K562 (cell line): Measurements from ENCODE around the gene IRF9. TPM values are rescaled to one million over a fixed set of nuclear protein-coding genes. Genes with fewer than 3 reads are reported as not detected.
A peak's percentile ranks its signal among the peaks of the same experiment; 100 is the strongest.

Experiments used
- KDM5B ChIP-seq: fragments of 200-600 bp; sonication (generic); IDR thresholded peaks from 2 replicates; pipeline ENCODE4 v1.6.1; 2012; ENCODE audit warnings: low read depth, mild to moderate bottlenecking, moderate library complexity, low read length, control low read depth, inconsistent platforms; ENCODE audit not compliant: insufficient replicate concordance
- MAX ChIP-seq: sonication (generic); formaldehyde crosslinking; IDR thresholded peaks from 2 replicates; pipeline ENCODE4 v1.9.0; 2022; ENCODE audit warnings: mild to moderate bottlenecking, missing genetic modification reagents
- PURB ChIP-seq: sonication (generic); formaldehyde crosslinking; IDR thresholded peaks from 2 replicates; pipeline ENCODE4 v1.9.0; 2021; ENCODE audit warnings: low read depth, mild to moderate bottlenecking, missing genetic modification reagents
- RAD21 ChIP-seq, 2 experiments: fragments of 250-450 bp in 1 of 2; fragments of 450-650 bp in 1 of 2; sonication (Bioruptor Pico) in 1 of 2; formaldehyde crosslinking in 1 of 2; IDR thresholded peaks in 1 of 2; conservative IDR thresholded peaks in 1 of 2; 2 replicates each; pipeline versions ENCODE4 v1.4.0 to v1.8.0; 2020 to 2022; ENCODE audit warnings: mild to moderate bottlenecking in 2 of 2, moderate library complexity in 1 of 2
- RB1 ChIP-seq: fragments of 450-650 bp; IDR thresholded peaks from 2 replicates; pipeline ENCODE4 v1.6.1; 2017; ENCODE audit warnings: low read depth, mild to moderate bottlenecking
- SIN3A ChIP-seq, 2 experiments: fragments of 150-350 bp in 1 of 2; IDR thresholded peaks; 2 replicates each; pipeline ENCODE4 v1.6.1; 2011 to 2016; ENCODE audit warnings: borderline replicate concordance in 2 of 2, low read depth in 2 of 2, low read length in 2 of 2, mild to moderate bottlenecking in 2 of 2, moderate library complexity in 2 of 2; ENCODE audit not compliant: control insufficient read depth in 1 of 2
- XRCC3 ChIP-seq: fragments of 450-650 bp; IDR thresholded peaks from 2 replicates; pipeline ENCODE4 v1.6.1; 2017; ENCODE audit warnings: mild to moderate bottlenecking, moderate library complexity
- ZNF445 ChIP-seq: fragments of 250-450 bp; sonication (Bioruptor Pico); IDR thresholded peaks from 2 replicates; pipeline ENCODE4 v1.4.0; 2020; ENCODE audit warnings: low read depth, mild to moderate bottlenecking, moderate library complexity
- polyA plus RNA-seq, 8 experiments: library from polyadenylated mRNA; depleted of rRNA in 4 of 8; stranded (reverse) in 5 of 8; unstranded in 3 of 8; fragments of >200 nt; fragmentation: Nextera tagmentation in 2 of 8; fragmentation: Illumina TruSeq in 1 of 8; extraction: Ambion mirVana in 2 of 8; extraction: Trizol in 1 of 8; gene quantifications; 2 replicates each; pipeline versions ENCODE4 v1.2.1 to v1.2.3, GENCODE V29; 2011 to 2014; ENCODE audit warnings: inconsistent platforms in 1 of 8, missing spikeins in 1 of 8
- total RNA-seq, 7 experiments: library from RNA; depleted of rRNA in 6 of 7; stranded (reverse); fragments of >200 nt in 6 of 7; fragmentation: Illumina TruSeq in 2 of 7; extraction: Trizol in 2 of 7; gene quantifications; 2 replicates each; pipeline versions ENCODE4 v1.2.1 to v1.2.3, GENCODE V29; 2011 to 2021; ENCODE audit warnings: low replicate concordance in 1 of 7
- TF ChIP-seq, protein P1 (sequence below): fragments of 450-650 bp; formaldehyde crosslinking; IDR thresholded peaks from 2 replicates; pipeline ENCODE4 v1.4.0; 2020; ENCODE audit warnings: mild to moderate bottlenecking, mixed read lengths
- TF ChIP-seq, protein P2 (sequence below): fragments of 250-450 bp; sonication (Bioruptor Pico); IDR thresholded peaks from 2 replicates; pipeline ENCODE4 v1.4.0; 2020; ENCODE audit warnings: mild to moderate bottlenecking, moderate library complexity
- TF ChIP-seq, protein P3 (sequence below): fragments of 450-650 bp; IDR thresholded peaks from 2 replicates; pipeline ENCODE4 v1.6.1; 2017; ENCODE audit warnings: antibody characterized with exemption
- TF ChIP-seq, protein P4 (sequence below): fragments of 250-450 bp; sonication (Bioruptor Pico); IDR thresholded peaks from 2 replicates; pipeline ENCODE4 v1.4.0; 2020; ENCODE audit warnings: mild to moderate bottlenecking, moderate library complexity

Gene IRF9
- total and polyA plus RNA-seq, 9 of the 15 experiments (the other 6 are each of a cell fraction or from before 2014, with no cell fraction given): 0.79 to 14.8 (median 6.1) TPM

GRCh38 chr14:24195186-24196070 is 34.4 kb downstream of the IRF9 start, which contains the start of gene TM9SF1 (continued):
- no peak for TF ChIP-seq RAD21 (CRISPR knock-in tag; conservative IDR thresholded peaks at IDR 0.05 in 1 of 2, IDR thresholded peaks at IDR 0.05 in 1 of 2)
- no peak for TF ChIP-seq XRCC3
- TF ChIP-seq, protein P1, sequence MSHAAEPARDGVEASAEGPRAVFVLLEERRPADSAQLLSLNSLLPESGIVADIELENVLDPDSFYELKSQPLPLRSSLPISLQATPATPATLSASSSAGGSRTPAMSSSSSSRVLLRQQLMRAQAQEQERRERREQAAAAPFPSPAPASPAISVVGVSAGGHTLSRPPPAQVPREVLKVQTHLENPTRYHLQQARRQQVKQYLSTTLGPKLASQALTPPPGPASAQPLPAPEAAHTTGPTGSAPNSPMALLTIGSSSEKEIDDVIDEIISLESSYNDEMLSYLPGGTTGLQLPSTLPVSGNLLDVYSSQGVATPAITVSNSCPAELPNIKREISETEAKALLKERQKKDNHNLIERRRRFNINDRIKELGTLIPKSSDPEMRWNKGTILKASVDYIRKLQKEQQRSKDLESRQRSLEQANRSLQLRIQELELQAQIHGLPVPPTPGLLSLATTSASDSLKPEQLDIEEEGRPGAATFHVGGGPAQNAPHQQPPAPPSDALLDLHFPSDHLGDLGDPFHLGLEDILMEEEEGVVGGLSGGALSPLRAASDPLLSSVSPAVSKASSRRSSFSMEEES: no peak
- TF ChIP-seq PURB (CRISPR knock-in tag): no peak
- peak; percentile 57 to 58; a peak in 2 of 4 replicates for TF ChIP-seq SIN3A (IDR thresholded peaks at IDR 0.05; ENCODE audit: borderline replicate concordance in 2 of 2, control insufficient read depth in 1 of 2, low read depth in 2 of 2, low read length in 2 of 2)
- no peak for TF ChIP-seq ZNF445 (CRISPR knock-in tag)
- TF ChIP-seq RB1: peak; percentile 86
- TF ChIP-seq, protein P2, sequence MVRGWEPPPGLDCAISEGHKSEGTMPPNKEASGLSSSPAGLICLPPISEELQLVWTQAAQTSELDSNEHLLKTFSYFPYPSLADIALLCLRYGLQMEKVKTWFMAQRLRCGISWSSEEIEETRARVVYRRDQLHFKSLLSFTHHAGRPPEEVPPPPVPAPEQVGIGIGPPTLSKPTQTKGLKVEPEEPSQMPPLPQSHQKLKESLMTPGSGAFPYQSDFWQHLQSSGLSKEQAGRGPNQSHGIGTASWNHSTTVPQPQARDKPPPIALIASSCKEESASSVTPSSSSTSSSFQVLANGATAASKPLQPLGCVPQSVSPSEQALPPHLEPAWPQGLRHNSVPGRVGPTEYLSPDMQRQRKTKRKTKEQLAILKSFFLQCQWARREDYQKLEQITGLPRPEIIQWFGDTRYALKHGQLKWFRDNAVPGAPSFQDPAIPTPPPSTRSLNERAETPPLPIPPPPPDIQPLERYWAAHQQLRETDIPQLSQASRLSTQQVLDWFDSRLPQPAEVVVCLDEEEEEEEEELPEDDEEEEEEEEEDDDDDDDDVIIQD (CRISPR knock-in tag): no peak
- TF ChIP-seq, protein P3, sequence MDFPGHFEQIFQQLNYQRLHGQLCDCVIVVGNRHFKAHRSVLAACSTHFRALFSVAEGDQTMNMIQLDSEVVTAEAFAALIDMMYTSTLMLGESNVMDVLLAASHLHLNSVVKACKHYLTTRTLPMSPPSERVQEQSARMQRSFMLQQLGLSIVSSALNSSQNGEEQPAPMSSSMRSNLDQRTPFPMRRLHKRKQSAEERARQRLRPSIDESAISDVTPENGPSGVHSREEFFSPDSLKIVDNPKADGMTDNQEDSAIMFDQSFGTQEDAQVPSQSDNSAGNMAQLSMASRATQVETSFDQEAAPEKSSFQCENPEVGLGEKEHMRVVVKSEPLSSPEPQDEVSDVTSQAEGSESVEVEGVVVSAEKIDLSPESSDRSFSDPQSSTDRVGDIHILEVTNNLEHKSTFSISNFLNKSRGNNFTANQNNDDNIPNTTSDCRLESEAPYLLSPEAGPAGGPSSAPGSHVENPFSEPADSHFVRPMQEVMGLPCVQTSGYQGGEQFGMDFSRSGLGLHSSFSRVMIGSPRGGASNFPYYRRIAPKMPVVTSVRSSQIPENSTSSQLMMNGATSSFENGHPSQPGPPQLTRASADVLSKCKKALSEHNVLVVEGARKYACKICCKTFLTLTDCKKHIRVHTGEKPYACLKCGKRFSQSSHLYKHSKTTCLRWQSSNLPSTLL: no peak
- peak; percentile 97 for TF ChIP-seq MAX (CRISPR knock-in tag)
- peak; percentile 51 for TF ChIP-seq KDM5B
- TF ChIP-seq, protein P4, sequence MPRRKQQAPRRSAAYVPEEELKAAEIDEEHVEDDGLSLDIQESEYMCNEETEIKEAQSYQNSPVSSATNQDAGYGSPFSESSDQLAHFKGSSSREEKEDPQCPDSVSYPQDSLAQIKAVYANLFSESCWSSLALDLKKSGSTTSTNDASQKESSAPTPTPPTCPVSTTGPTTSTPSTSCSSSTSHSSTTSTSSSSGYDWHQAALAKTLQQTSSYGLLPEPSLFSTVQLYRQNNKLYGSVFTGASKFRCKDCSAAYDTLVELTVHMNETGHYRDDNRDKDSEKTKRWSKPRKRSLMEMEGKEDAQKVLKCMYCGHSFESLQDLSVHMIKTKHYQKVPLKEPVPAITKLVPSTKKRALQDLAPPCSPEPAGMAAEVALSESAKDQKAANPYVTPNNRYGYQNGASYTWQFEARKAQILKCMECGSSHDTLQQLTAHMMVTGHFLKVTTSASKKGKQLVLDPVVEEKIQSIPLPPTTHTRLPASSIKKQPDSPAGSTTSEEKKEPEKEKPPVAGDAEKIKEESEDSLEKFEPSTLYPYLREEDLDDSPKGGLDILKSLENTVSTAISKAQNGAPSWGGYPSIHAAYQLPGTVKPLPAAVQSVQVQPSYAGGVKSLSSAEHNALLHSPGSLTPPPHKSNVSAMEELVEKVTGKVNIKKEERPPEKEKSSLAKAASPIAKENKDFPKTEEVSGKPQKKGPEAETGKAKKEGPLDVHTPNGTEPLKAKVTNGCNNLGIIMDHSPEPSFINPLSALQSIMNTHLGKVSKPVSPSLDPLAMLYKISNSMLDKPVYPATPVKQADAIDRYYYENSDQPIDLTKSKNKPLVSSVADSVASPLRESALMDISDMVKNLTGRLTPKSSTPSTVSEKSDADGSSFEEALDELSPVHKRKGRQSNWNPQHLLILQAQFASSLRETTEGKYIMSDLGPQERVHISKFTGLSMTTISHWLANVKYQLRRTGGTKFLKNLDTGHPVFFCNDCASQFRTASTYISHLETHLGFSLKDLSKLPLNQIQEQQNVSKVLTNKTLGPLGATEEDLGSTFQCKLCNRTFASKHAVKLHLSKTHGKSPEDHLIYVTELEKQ (CRISPR knock-in tag): no peak
